Stimulated activated CD4-positive, alpha-beta T cell treated with anti-CD3 and anti-CD28 coated beads, Interleukin-12 subunit alpha, Interleukin-12 subunit beta, amount 100 ng/mL, for 48 hours (primary cell): ENCODE data around the gene MKNK1.

Source experiments
- DNase-seq, 3 donors: peaks; one replicate each; pipeline ENCODE4 v3.0.0-alpha.2; 2020; ENCODE audit warnings: low read depth in 2 of 3, low spot score in 1 of 3

MKNK1 gene

GRCh38 chr1:46544561-46545240 lies 59.4 kb downstream of the MKNK1 start:
- DNase-seq: no peak

- no peak for DNase-seq
These were observed 60.1 kb downstream of the MKNK1 start for GRCh38 chr1:46543761-46544560.

GRCh38 chr1:46543382-46543760 lies 60.7 kb downstream of the MKNK1 start:
- DNase-seq: no peak

DNA sequence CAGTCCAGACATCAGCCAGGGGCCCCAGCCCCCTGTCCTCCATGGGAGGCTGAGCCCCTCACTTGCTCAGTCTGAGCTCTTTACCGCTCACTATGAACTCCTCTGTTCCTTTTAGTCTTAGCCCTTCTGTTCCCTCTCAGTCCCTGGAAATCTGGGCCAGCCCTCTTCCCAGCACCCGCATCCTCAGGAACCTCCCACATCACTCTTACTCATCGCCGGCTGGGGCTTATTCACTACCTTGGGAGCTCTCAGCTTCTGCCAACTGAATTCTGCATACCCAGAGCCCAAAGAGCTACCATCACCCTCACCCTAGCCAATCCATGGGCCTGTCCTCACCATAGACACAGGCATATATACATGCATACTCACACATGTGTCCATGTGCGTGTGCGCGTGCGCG lies 64.1 kb downstream of the MKNK1 start:
- DNase-seq: no peak

DNA sequence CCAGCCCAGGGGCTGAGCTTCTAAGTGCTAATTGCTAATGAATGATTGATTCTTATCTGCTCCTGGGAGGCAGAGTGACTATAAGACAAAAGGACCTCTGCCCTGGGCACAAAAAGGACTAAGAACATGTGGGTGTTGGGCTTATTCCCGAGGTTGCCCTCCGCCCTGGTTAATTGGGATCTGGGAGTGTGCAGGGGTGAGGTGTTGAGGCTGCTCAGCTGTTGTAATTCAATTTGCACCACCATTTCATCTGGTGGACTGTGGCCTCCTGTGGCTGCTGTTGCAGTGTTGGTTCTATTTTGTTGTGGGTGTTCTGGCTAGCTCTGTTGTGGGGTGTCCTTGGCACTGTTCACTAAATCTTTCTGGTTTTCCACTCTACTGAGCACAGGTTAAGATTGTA lies 65.9 kb downstream of the MKNK1 start:
- DNase-seq: no peak

DNA sequence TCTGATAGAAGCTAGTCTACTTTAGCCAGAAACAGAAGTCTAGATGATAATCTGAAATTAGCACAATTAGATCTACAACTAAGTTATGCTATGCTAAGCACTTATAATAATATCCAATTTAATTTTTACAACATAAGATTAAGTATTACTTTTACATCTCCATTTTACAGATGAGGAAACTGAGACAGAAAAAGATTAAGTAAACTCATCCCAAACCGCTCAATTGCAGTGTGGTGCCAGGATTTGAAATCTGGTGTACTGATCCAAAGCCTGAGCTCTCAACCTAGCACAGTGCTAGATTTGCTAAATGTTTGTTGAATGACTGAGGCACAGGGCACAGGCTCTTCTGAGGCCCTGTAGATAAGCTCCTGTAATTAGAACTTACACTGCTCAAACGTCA lies 66.4 kb downstream of the MKNK1 start:
- DNase-seq: no peak

DNA sequence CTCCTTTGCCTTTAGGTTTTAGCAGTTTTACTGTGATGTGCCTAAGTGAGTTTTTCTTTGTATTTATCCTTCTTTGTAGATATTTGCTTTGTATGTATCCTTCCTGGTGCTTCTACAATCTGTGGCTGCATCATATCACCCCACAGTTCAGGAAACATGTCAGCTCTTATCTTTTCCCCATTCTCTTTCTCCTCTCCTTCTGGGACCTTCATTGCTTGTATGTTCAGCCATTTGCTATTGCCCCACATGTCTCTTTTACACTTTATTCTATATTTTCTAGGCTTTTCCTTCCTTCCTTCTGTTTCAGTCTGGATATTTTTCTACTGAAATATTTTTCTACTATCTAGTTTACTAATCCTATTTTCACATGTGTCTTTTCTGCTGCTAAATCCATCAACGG lies 67.5 kb downstream of the MKNK1 start:
- DNase-seq: no peak

DNA sequence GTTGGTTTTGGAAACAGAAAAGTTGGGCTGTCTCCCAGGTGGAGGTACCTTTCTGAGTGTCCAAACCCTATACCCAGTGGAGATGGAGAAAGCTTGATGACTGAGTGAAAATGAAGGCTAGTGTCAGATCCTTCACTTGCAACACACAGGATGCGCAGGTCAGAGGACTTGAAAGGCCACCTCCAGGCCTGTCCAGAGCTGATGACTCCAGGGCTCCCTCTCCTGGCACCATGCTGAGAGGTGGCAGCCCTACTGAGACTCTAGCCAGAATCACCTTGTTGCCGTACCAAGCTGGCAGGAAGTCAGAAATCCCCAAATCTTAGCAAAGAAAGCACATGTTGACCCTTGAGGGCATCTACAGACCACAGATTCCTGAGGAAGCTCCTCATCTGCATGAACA lies 69.0 kb downstream of the MKNK1 start:
- peak in 1 of 3 donors; percentile 11 for DNase-seq

DNA sequence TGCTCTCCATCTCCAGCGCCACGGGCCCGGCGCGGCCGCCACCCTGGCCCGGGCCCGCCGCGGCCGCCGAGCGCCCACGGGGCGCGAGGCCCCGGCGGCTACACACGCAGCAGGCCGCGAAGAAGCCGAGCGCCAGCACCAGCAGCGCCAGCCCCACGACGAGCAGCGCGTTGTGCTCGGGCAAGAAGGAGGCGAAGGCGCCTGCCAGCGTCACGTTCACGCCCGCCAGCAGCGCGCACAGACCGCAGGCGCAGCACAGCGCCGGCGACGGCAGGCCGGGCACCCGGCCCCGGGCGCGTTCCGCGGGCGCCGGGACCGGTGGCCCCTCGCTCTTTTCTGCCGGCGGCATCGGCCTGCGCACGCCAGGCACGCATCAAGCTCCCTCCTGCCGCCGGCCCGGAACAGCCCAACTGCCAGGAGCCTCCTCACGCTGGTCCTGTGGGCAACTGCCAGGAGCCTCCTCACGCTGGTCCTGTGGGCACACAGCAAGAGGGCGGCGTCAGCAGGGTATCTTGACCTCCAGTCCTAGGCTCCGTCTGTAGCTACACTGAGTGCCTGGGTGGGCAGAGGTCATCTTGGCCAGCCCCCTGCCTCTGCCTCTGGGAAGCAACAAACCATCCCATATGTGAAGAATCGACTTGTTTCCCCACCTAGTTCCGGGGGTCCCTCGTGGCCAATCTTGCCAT lies 70.7 kb downstream of the MKNK1 start:
- DNase-seq: peak in 2 of 3 donors; percentile 13 to 22

DNA sequence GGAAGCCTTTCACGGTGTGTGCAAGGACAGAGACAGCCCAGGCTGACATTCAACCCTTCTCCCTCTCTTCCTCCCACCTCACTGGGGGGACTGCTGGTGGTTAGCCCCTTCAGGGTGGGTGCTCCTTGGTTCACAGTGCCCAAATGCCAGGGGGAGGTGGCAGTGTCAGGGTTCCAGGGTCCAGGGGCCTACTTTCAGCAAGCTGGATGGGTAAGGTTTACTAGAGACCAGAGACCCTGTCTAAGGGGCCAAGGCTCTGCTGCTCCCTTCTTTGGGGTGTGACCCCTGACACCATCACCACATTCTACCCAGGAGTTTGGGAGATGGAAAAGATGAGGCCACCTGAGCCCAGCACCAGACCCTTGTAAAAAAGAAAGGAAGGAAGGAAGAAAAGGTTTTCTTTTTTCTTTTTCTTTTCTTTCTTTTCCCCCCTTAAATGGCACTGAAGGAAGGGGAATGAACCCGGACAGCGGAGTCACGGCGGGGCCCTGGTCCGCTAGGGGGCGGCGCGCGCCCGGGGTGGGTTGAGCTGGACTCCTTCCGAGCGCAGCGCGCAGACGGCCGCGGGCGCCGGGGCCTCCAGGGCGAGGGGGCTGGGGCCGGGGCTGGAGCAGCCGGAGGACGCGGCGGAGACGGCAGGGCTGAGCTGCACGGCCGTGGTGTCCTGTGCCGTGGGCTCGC lies 71.4 kb downstream of the MKNK1 start:
- peak; percentile 14 to 63 (median 53) for DNase-seq

- DNase-seq: no peak
These were observed 72.0 kb downstream of the MKNK1 start for GRCh38 chr1:46532095-46532494.

GRCh38 chr1:46530791-46531409 lies 73.2 kb downstream of the MKNK1 start:
- DNase-seq: no peak

- no peak for DNase-seq
These were observed 73.8 kb downstream of the MKNK1 start for GRCh38 chr1:46530311-46530710.

DNA sequence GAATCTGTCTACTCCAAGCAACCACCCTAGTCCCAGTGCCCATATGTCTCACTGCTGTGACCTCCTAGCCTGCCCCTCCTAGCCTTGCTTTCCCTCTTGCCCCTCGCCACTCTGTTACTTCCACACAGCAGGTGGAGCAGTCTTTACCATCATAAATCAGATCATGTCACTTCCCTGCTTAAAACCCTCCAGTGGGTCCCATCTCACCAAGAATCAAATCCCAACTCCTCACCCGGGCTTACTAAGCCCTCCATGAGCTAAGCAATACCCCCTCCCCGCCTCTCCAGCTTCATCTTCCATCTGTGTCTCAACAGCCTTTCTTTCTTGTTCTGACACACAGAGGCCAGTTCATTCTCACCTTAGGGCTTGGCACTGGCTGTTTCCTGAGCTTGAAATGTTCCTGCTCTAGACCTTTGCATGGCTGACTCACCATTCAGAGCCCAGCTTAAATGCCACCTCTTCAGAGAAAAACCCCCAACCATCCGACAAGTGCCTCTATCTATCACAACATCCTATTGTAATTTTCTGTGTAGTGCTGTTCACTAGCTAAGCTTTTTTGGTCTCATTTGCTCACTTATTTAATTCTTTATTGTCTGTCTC lies 74.9 kb downstream of the MKNK1 start:
- DNase-seq: no peak

DNA sequence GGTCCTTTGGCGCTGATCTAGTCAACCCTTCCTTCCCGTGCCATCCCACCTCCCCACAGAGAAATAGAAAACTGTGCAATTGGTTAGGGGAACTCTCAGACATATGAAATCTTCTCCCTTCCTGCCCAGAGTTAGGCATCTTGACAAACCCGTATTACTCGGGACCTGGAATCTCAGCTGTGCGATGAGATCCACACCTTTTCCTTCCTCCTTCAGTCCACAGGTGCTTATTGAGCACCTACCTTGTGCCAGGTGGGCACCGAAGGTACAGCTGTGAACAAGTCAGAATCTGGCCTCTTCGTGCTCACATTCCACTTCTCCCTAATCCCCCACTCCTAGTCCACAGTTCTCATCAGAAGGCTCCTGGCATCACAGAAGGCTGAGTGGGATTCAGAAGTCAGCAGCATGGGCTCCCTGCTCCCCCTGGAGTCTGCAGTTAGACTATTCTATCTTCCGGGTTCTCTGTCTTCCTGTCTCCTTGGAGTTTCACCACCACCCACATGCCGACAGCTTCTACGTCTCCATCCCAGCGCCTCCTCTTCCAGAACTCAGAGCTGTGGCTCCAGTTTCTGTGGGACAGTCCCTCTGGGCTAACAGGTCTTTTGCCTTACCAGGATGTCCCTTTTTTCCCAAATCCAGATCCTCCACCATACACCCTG lies 75.6 kb downstream of the MKNK1 start:
- DNase-seq: no peak

GRCh38 chr1:46527474-46528296 lies 76.4 kb downstream of the MKNK1 start:
- DNase-seq: peak; percentile 62 to 81 (median 75)

GRCh38 chr1:46526691-46527291 lies 77.3 kb downstream of the MKNK1 start:
- no peak for DNase-seq

GRCh38 chr1:46526013-46526690 lies 77.9 kb downstream of the MKNK1 start:
- DNase-seq: no peak
